Nephron progenitor cell (in vitro differentiated cells): ENCODE results near the gene GNA14.

ENCODE experiments used
- DNase-seq: peaks from one replicate; pipeline ENCODE4 v3.0.0; 2021
- H3K27ac Mint-ChIP-seq: 2 replicates; pipeline ENCODE4 v1.8.0; 2021; ENCODE audit warnings: mild to moderate bottlenecking, moderate library complexity, mixed read lengths
- H3K27me3 Mint-ChIP-seq: 2 replicates; pipeline ENCODE4 v1.8.0; 2021; ENCODE audit warnings: mild to moderate bottlenecking, low read depth, mixed read lengths; ENCODE audit not compliant: poor library complexity
- H3K36me3 Mint-ChIP-seq: 2 replicates; pipeline ENCODE4 v1.8.0; 2021; ENCODE audit warnings: low read depth, mixed read lengths
- H3K4me1 Mint-ChIP-seq: 2 replicates; pipeline ENCODE4 v1.8.0; 2021; ENCODE audit warnings: mixed read lengths
- H3K4me3 Mint-ChIP-seq: 2 replicates; pipeline ENCODE4 v1.8.0; 2021; ENCODE audit warnings: mild to moderate bottlenecking, moderate library complexity, mixed read lengths
- H3K9me3 Mint-ChIP-seq: 2 replicates; pipeline ENCODE4 v1.8.0; 2021; ENCODE audit warnings: mild to moderate bottlenecking, moderate library complexity, mixed read lengths
- TF ChIP-seq, protein P1 (sequence below): fragments of 200-600 bp; sonication (generic); IDR thresholded peaks from 2 replicates; pipeline ENCODE4 v1.5.0; 2021; ENCODE audit warnings: antibody characterized with exemption

The GNA14 gene

DNA sequence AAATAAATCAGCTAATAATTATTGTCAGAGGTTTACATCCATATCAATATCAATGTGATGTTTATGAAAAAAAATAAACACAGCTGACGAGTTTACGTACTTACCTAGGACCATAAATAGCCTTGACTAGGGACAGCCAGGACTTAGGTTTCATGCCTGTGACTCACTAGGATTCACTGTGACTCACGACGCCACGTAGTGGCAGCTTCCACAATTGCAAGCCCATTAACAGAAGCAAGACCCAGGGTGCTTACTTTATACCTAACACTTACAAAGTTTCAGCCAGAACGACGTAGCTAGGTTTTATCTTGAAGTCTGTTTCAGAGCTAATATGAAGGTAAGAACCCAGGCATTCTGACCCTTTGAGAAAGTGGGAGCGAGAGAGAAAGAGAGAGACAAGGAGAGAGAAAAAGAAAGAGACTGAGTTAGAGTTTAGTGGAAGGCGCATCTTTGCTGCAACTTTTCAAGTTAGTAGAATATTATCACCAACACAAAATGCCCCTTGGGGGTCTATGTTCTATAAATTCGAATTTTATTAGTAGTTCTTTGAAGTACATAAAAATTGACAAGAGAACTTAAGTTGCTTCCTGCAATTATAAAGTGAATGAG lies 191.2 kb downstream of the GNA14 start:
- Mint-ChIP-seq H3K9me3 (no peaks in the 10 kb centered on the region), H3K4me1 (peaks cover 36% of the 10 kb centered on the region), H3K4me3 (no peak overlapping the region), H3K36me3 (no peaks in the 10 kb centered on the region), H3K27me3 (peaks cover 8% of the 10 kb centered on the region), H3K27ac (no peak overlapping the region)
- peak; percentile 86 for DNase-seq
- TF ChIP-seq, protein P1, sequence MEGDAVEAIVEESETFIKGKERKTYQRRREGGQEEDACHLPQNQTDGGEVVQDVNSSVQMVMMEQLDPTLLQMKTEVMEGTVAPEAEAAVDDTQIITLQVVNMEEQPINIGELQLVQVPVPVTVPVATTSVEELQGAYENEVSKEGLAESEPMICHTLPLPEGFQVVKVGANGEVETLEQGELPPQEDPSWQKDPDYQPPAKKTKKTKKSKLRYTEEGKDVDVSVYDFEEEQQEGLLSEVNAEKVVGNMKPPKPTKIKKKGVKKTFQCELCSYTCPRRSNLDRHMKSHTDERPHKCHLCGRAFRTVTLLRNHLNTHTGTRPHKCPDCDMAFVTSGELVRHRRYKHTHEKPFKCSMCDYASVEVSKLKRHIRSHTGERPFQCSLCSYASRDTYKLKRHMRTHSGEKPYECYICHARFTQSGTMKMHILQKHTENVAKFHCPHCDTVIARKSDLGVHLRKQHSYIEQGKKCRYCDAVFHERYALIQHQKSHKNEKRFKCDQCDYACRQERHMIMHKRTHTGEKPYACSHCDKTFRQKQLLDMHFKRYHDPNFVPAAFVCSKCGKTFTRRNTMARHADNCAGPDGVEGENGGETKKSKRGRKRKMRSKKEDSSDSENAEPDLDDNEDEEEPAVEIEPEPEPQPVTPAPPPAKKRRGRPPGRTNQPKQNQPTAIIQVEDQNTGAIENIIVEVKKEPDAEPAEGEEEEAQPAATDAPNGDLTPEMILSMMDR = peak; percentile 89

DNA sequence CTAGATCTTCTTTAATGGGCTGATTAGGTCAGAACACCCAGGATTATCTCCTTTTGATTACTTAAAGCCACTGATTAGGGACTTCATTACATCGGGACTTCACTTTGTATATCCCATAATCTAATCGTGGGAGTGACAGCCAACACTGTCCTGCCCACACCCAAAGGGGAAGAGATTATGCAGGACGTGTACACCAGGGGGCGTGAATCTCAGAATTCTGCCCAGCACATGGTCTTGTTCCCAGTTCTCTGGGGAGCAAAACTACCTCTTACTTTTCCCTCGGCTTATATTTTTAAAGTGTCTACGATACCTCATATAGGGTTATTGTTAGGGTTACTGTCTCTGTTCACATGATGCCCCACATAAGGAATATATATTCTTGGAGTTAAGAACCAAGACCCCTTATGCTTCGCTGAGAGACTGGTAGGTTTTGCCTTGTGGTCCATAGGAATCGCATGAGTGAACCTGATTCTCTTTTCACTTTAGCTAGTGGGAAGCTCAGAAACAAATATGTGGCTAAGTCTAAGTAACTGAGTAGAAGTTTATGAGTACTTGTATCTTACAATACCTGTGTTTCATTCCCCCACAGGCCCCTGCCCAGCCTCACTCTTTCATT lies 192.7 kb downstream of the GNA14 start:
- Mint-ChIP-seq H3K27ac (no peak overlapping the region), H3K4me1 (peaks cover 26% of the 10 kb centered on the region), H3K4me3 (no peak overlapping the region), H3K36me3 (peaks cover 5% of the 10 kb centered on the region), H3K9me3 (peaks cover 12% of the 10 kb centered on the region), H3K27me3 (peaks cover 8% of the 10 kb centered on the region)
- TF ChIP-seq, protein P1 = no peak
- no peak for DNase-seq

DNA sequence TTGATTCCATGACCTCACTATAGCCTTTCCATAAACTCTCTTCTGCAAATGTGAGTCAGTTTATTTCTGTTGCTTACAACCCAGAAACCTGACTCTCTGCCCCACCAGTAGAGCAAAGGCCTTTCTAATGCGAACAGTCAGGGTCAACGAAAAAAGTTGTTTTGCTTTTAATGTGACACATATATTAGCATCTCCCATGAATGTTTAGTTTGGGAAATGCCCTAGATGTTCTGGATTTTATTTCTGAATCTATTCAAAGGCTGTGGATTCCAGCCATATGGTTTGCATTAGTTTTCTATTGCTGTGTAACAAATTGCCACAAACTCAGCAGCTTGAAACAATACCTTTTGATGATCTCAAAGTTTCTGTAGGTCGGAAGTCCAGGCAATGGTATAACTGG lies 193.5 kb downstream of the GNA14 start:
- no peak overlapping the region for H3K27ac Mint-ChIP-seq
- TF ChIP-seq, protein P1 = no peak
- peaks cover 20% of the 10 kb centered on the region for H3K9me3 Mint-ChIP-seq

DNA sequence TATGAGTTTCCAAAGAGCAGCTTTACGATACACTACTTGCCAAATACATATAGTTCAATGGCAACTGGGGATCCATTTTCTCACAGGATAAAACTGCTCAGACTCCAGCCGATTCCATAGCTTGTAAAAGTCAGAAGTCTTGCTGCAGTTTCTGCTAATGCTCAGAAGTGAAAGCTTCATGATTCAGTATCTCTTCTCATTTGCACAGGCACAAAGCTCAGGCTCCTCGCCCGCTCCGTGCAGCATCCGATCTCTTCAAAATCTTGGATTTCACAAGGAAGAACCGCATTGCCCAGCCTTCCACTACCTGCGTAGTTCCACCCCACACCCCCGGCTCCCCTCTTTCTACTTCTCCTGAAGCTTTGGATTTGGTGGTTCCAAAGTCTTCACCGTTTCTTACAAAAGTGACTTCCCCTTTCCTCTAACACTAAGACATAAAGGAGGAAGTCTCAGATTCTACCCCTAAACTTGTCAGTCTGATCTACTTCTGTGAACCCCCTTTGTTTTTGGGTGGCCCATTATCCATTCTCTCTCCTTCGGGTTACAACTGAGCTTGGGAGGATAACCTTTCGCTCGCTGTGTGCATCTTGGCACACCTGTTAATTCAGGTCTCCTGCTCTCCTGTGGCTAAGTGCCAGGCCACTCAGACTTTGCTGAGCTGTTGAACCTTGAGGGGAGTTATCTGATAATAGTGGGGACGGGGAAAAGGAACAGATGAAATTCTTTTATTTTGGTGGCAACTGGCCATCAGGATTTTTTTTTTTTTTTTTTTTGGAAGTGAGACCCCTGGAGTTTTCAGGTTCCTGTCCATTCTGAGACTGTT lies 194.1 kb downstream of the GNA14 start:
- Mint-ChIP-seq H3K27ac (no peak overlapping the region), H3K36me3 (peaks cover 8% of the 10 kb centered on the region), H3K9me3 (peaks cover 24% of the 10 kb centered on the region), H3K4me3 (no peak overlapping the region), H3K27me3 (peaks cover 8% of the 10 kb centered on the region), H3K4me1 (peaks cover 14% of the 10 kb centered on the region)
- no peak for DNase-seq
- TF ChIP-seq, protein P1 = no peak

More for the DNA sequence above, 193.5 kb downstream of the GNA14 start:
- Mint-ChIP-seq H3K36me3 (peaks cover 8% of the 10 kb centered on the region), H3K4me3 (no peak overlapping the region), H3K4me1 (peaks cover 19% of the 10 kb centered on the region), H3K27me3 (peaks cover 8% of the 10 kb centered on the region)
- no peak for DNase-seq

DNA sequence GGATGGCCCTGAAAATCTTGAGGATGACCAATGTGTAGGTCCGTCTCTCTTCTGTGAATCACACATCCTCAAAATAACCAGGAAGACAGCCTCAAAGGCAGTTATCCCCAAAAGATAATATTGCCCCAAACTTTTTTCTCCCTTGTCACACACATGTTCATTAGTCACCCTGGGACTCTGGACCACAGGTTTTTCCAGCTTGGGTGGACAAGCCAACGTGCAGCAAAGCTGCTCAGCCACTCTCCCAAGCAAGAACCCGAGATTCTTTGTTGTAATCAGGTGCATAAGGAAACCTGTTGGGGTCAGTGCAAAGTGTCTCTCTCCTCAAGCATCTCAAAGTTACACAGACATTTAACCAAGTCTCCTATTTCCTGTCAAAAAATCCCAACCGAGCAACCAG lies 196.6 kb downstream of the GNA14 start:
- Mint-ChIP-seq H3K4me3 (no peak overlapping the region), H3K4me1 (no peaks in the 10 kb centered on the region), H3K36me3 (peaks cover 8% of the 10 kb centered on the region), H3K27me3 (peaks cover 5% of the 10 kb centered on the region), H3K27ac (no peak overlapping the region), H3K9me3 (peaks cover 30% of the 10 kb centered on the region)
- TF ChIP-seq, protein P1 = no peak
- no peak for DNase-seq
